H1 (cell line): ENCODE results near the gene HPGDS. TPM values are rescaled to one million over a fixed set of nuclear protein-coding genes. Genes with fewer than 3 reads are reported as not detected.
"Not testable (repeated sequence)": the region's sequence is repeated elsewhere in the genome, so short reads cannot be mapped to it uniquely, and the experiment has no call there.

Source experiments
- CTCF ChIA-PET: fragments of 300-600 bp; sonication (Branson Sonifier 250); formaldehyde crosslinking; loops from one replicate; lab custom pipeline; 2021; ENCODE audit not compliant: partially characterized antibody; lab: Charles Lee
- POLR2A ChIA-PET: fragments of 300-600 bp; sonication (Branson Sonifier 250); formaldehyde crosslinking; loops from one replicate; lab custom pipeline; 2021; ENCODE audit warnings: inconsistent platforms; ENCODE audit not compliant: partially characterized antibody; lab: Charles Lee
- DNase-seq, 2 experiments: peaks; one replicate each; pipeline versions ENCODE4 v3.0.0 to v3.0.0-alpha.2; 2010 to 2022; ENCODE audit warnings: low spot score in 2 of 2, low read depth in 1 of 2, mixed read lengths in 1 of 2
- FAIRE-seq: peaks from 2 replicates; lab custom pipeline; 2011; peaks lifted over from hg19 to GRCh38; lab: Jason Lieb, UNC
- H2AFZ ChIP-seq: 2 replicates; pipeline ENCODE4 v1.8.1; 2012; ENCODE audit warnings: low read length, inconsistent platforms
- H2AK5ac ChIP-seq: 2 replicates; pipeline ENCODE4 v1.6.1; 2013; ENCODE audit warnings: low read depth, low read length
- H2BK120ac ChIP-seq: replicated peaks from 2 replicates; pipeline ENCODE3; 2013; ENCODE audit warnings: low read depth, low read length, inconsistent platforms
- H2BK12ac ChIP-seq: 2 replicates; pipeline ENCODE4 v1.6.1; 2013; ENCODE audit warnings: low read depth, low read length
- H2BK15ac ChIP-seq: 2 replicates; pipeline ENCODE4 v1.6.1; 2013; ENCODE audit warnings: low read length
- H2BK20ac ChIP-seq: 2 replicates; pipeline ENCODE4 v1.6.1; 2013; ENCODE audit warnings: low read length
- H2BK5ac ChIP-seq: 2 replicates; pipeline ENCODE4 v1.6.1; 2013; ENCODE audit warnings: low read depth, low read length
- H3K14ac ChIP-seq: 2 replicates; pipeline ENCODE4 v1.6.1; 2013; ENCODE audit warnings: inconsistent platforms; ENCODE audit not compliant: insufficient read length
- H3K18ac ChIP-seq: 2 replicates; pipeline ENCODE4 v1.6.1; 2013; ENCODE audit warnings: low read length; ENCODE audit errors: extremely low read depth
- H3K23ac ChIP-seq: 2 replicates; pipeline ENCODE4 v1.6.1; 2013; ENCODE audit warnings: inconsistent platforms; ENCODE audit not compliant: insufficient read length
- H3K23me2 ChIP-seq: 2 replicates; pipeline ENCODE4 v1.6.1; 2013; ENCODE audit warnings: low read depth, low read length
- H3K27ac ChIP-seq: 2 replicates; pipeline ENCODE4 v1.6.1; 2011; ENCODE audit warnings: low read depth, low read length, inconsistent platforms
- H3K27me3 ChIP-seq, 4 experiments: replicated peaks in 1 of 4; 1 replicate in 1 of 4; 2 replicates in 3 of 4; pipeline versions ENCODE4 v1.6.1 to v1.8.1; 2011 to 2013; ENCODE audit warnings: low read length in 3 of 4, mild to moderate bottlenecking in 3 of 4, inconsistent platforms in 2 of 4, mixed read lengths in 2 of 4, moderate library complexity in 1 of 4; ENCODE audit not compliant: control insufficient read depth in 3 of 4, insufficient read depth in 3 of 4; ENCODE audit errors: extremely low read depth in 1 of 4
- H3K36me3 ChIP-seq, 4 experiments: 2 replicates each; pipeline versions ENCODE4 v1.6.1 to v1.8.1; 2011 to 2013; ENCODE audit warnings: mild to moderate bottlenecking in 4 of 4, low read length in 3 of 4, moderate library complexity in 2 of 4, control low read depth in 1 of 4, inconsistent platforms in 1 of 4; ENCODE audit not compliant: insufficient read depth in 4 of 4, control insufficient read depth in 2 of 4
- H3K4ac ChIP-seq: replicated peaks from 2 replicates; pipeline ENCODE3; 2013; ENCODE audit warnings: low read length, low read depth, mixed read lengths, inconsistent platforms; ENCODE audit not compliant: insufficient read length
- H3K4me1 ChIP-seq, 4 experiments: replicated peaks in 1 of 4; 1 replicate in 1 of 4; 2 replicates in 3 of 4; pipeline versions ENCODE4 v1.6.1 to v1.8.1; 2011 to 2013; ENCODE audit warnings: low read length in 3 of 4, inconsistent platforms in 2 of 4, mixed read lengths in 1 of 4; ENCODE audit not compliant: insufficient read depth in 4 of 4, control insufficient read depth in 3 of 4
- H3K4me2 ChIP-seq, 2 experiments: 2 replicates each; pipeline versions ENCODE4 v1.6.1 to v1.8.1; 2011 to 2013; ENCODE audit warnings: low read depth in 2 of 2, low read length in 2 of 2, control low read depth in 1 of 2, inconsistent platforms in 1 of 2, mild to moderate bottlenecking in 1 of 2; ENCODE audit not compliant: insufficient read depth in 1 of 2
- H3K4me3 ChIP-seq, 4 experiments: fragments of 200-600, 300-600 bp in 1 of 4; sonication (generic), shearing (Covaris generic), sonication (Bioruptor Twin) in 1 of 4; 2 replicates each; pipeline versions ENCODE4 v1.5.1 to v1.8.1; 2011 to 2016; ENCODE audit warnings: low read length in 4 of 4, low read depth in 3 of 4, control low read depth in 2 of 4, inconsistent platforms in 2 of 4, mild to moderate bottlenecking in 2 of 4, mixed read lengths in 1 of 4, moderate library complexity in 1 of 4; ENCODE audit not compliant: insufficient read depth in 2 of 4; ENCODE audit errors: extremely low read depth in 1 of 4
- H3K56ac ChIP-seq: replicated peaks from 2 replicates; pipeline ENCODE3; 2013; ENCODE audit warnings: low read depth, mild to moderate bottlenecking, mixed read lengths, low read length, inconsistent platforms; ENCODE audit not compliant: insufficient read length
- H3K79me1 ChIP-seq: 2 replicates; pipeline ENCODE4 v1.6.1; 2013; ENCODE audit warnings: low read depth, low read length, control low read depth
- H3K79me2 ChIP-seq, 2 experiments: 2 replicates each; pipeline versions ENCODE4 v1.6.1 to v1.8.1; 2012 to 2013; ENCODE audit warnings: low read length in 2 of 2, mild to moderate bottlenecking in 2 of 2, inconsistent platforms in 1 of 2; ENCODE audit not compliant: insufficient read depth in 2 of 2, control insufficient read depth in 1 of 2
- H3K9ac ChIP-seq, 4 experiments: replicated peaks in 1 of 4; 1 replicate in 1 of 4; 2 replicates in 3 of 4; pipeline versions ENCODE4 v1.6.1 to v1.8.1; 2011 to 2013; ENCODE audit warnings: low read depth in 3 of 4, low read length in 3 of 4, control low read depth in 2 of 4, mild to moderate bottlenecking in 2 of 4, moderate library complexity in 2 of 4, inconsistent platforms in 1 of 4; ENCODE audit errors: extremely low read depth in 1 of 4
- H3K9me3 ChIP-seq, 2 experiments: 2 replicates each; pipeline versions ENCODE4 v1.6.1 to v1.8.1; 2012 to 2013; ENCODE audit warnings: mild to moderate bottlenecking in 2 of 2, moderate library complexity in 2 of 2, control low read depth in 1 of 2, inconsistent platforms in 1 of 2, low read depth in 1 of 2, low read length in 1 of 2, mixed read lengths in 1 of 2; ENCODE audit not compliant: insufficient read depth in 2 of 2
- H4K20me1 ChIP-seq, 2 experiments: replicated peaks in 1 of 2; 2 replicates each; pipeline versions ENCODE3 to v1.8.1; 2011 to 2013; ENCODE audit warnings: inconsistent platforms in 2 of 2, low read length in 2 of 2, mild to moderate bottlenecking in 1 of 2; ENCODE audit not compliant: insufficient read depth in 2 of 2, control insufficient read depth in 1 of 2
- H4K5ac ChIP-seq: 2 replicates; pipeline ENCODE4 v1.6.1; 2013; ENCODE audit warnings: low read length, low read depth, mixed read lengths, inconsistent platforms; ENCODE audit not compliant: insufficient read length
- H4K8ac ChIP-seq: 2 replicates; pipeline ENCODE4 v1.8.0; 2013; ENCODE audit warnings: mild to moderate bottlenecking, moderate library complexity, low read length, inconsistent platforms; ENCODE audit not compliant: insufficient read depth; ENCODE audit errors: extremely low read depth
- H4K91ac ChIP-seq: replicated peaks from 2 replicates; pipeline ENCODE3; 2013; ENCODE audit warnings: low read length, mixed read lengths, inconsistent platforms; ENCODE audit not compliant: insufficient read length
- WGBS, 2 experiments: shearing (Covaris generic) in 1 of 2; methylation state at CpG; one replicate each; pipeline versions ENCODE4 v1.1.6 to v1.1.7; 2013 to 2015; ENCODE audit warnings: low lambda C conversion rate in 2 of 2, mixed read lengths in 2 of 2, inconsistent platforms in 1 of 2, low coverage in 1 of 2, missing lambda C conversion rate in 1 of 2; ENCODE audit not compliant: insufficient replicate concordance in 2 of 2, insufficient coverage in 1 of 2, insufficient read length in 1 of 2; ENCODE audit errors: extremely low coverage in 1 of 2, missing lambda C conversion rate in 1 of 2; 5-methylcytosine and 5-hydroxymethylcytosine counted together
- polyA plus RNA-seq, 7 experiments: library from polyadenylated mRNA; depleted of rRNA in 3 of 7; stranded (reverse) in 5 of 7; unstranded in 2 of 7; fragments of >200 nt in 5 of 7; fragments of 200-250 nt in 2 of 7; gene quantifications; 1 replicate in 5 of 7; 2 replicates in 1 of 7; 4 replicates in 1 of 7; pipeline versions ENCODE4 v1.2.1 to v1.2.3, GENCODE V29; 2011 to 2013; ENCODE audit warnings: missing spikeins in 2 of 7, mixed read lengths in 2 of 7
- total RNA-seq: library from RNA; stranded (reverse); fragmentation: NEBNext Ultra II Directional; extraction: Animal tissue kit (Norgen Biotek cat#: 25700); gene quantifications from 2 replicates; pipeline ENCODE4 v1.2.1, GENCODE V29; 2021

HPGDS gene
- total and polyA plus RNA-seq, 2 of the 8 experiments (the other 6 are each of a cell fraction or from before 2014, with no cell fraction given), result not detected

- H2BK15ac ChIP-seq, H3K23me2 ChIP-seq, H3K36me3 ChIP-seq, H3K79me2 ChIP-seq, H3K4me3 ChIP-seq, H2AFZ ChIP-seq, H3K14ac ChIP-seq, H2BK20ac ChIP-seq, H2BK12ac ChIP-seq, H3K4me1 ChIP-seq, H3K27me3 ChIP-seq, H3K4me2 ChIP-seq, FAIRE-seq, H3K9ac ChIP-seq, DNase-seq, H3K18ac ChIP-seq, H3K9me3 ChIP-seq, H3K4ac ChIP-seq, POLR2A ChIA-PET, H3K23ac ChIP-seq, H3K27ac ChIP-seq, H4K20me1 ChIP-seq, H2BK120ac ChIP-seq, H2AK5ac ChIP-seq, H3K56ac ChIP-seq, H4K5ac ChIP-seq, H3K79me1 ChIP-seq, H2BK5ac ChIP-seq, CTCF ChIA-PET, H4K8ac ChIP-seq, H4K91ac ChIP-seq: not testable (repeated sequence)
- 83 to 94% methylated on average over 1 to 4 of the region's 4 CpGs for WGBS, 2 experiments
These were observed 45.3 kb upstream of the HPGDS start for GRCh38 chr4:94387965-94388364.

DNA sequence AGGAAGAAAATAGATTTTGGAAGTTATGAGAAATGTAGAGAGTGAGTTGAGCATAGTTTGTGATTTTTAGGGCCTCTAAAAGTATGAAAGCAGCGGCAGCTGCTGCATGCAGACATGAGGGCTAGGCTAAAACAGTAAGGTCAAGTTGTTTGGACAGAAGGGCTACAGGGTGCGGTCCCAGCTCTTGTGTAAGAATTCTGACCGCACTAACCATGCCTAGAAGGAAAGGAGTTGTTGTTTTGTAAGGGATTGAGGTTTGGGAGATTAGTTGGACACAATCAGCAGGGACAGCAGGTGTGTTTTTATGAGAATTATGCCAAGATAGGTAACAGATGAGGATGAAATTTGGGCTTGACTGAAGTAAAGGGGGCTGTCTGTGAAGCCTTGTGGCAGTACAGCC is 42.8 kb upstream of the HPGDS start:
- CTCF ChIA-PET, result interaction anchor here (1.5 kb wide), 1 partner anchor 15 kb away, joined by 3 read pairs; no protein-coding TSS in a partner anchor
- H2BK15ac ChIP-seq, H3K36me3 ChIP-seq, H2BK12ac ChIP-seq, H2BK5ac ChIP-seq, H4K5ac ChIP-seq, H3K27me3 ChIP-seq, H3K18ac ChIP-seq, H3K14ac ChIP-seq, H3K79me2 ChIP-seq, H3K4me3 ChIP-seq, H3K27ac ChIP-seq, H3K23me2 ChIP-seq, FAIRE-seq, H4K20me1 ChIP-seq, H3K4me2 ChIP-seq, H2BK120ac ChIP-seq, H3K9ac ChIP-seq, H2AK5ac ChIP-seq, H2AFZ ChIP-seq, H3K9me3 ChIP-seq, H4K91ac ChIP-seq, POLR2A ChIA-PET, H2BK20ac ChIP-seq, H3K4me1 ChIP-seq, H3K79me1 ChIP-seq, H3K4ac ChIP-seq, H4K8ac ChIP-seq, DNase-seq, H3K23ac ChIP-seq, H3K56ac ChIP-seq: not testable (repeated sequence)
- 95% methylated on average over 3 of the region's 3 CpGs; no CpG with 5 or more reads in 1 of the 2 experiments for WGBS, 2 experiments
